Endometrium (tissue), 2 donors: ENCODE data around the gene CALR3.
"Not testable (repeated sequence)": the region's sequence is repeated elsewhere in the genome, so short reads cannot be mapped to it uniquely, and the experiment has no call there.

Source experiments
- FAIRE-seq: peaks from 2 replicates; lab custom pipeline; 2012; peaks lifted over from hg19 to GRCh38; lab: Jason Lieb, UNC
- donor health status: control.
- donor health status: control.

CALR3 gene

DNA sequence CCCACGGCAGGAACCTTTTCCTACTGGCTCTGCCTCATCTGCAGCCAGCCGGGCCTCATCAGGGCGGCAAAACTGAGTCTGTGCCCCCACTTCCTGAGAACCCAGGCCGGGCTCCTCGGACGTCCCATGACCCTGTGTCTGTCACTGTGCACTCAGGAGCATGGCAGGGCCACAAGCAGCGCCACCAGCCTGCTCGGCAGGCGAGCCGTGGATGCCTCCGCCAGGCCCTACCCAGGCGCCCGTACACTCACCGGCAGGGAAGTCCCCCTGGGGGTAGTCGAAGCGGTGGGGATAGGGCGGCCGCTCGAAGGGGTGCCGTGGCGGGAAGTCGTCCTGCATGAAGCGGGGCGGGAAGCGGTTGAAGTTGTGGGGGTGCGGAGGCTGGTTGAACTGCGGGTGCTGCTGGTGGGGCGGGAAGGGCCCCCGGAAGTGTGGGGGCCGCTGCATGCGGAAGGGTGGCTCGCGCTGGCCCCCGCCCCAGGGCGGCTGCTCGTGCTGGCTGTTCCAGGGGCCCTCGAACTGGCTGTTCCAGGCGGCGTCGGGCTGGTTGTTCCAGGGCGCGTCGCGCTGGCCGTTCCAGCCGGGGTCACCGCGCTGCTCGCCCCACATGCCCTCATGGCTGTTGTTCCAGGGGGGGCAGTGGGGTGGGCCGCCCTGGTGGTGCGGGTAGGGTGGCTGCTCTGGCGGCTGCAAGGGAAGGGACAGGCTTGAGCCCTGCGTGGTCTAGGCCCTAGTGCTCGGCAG is 29.2 kb upstream of the CALR3 start:
- FAIRE-seq: no peak

DNA sequence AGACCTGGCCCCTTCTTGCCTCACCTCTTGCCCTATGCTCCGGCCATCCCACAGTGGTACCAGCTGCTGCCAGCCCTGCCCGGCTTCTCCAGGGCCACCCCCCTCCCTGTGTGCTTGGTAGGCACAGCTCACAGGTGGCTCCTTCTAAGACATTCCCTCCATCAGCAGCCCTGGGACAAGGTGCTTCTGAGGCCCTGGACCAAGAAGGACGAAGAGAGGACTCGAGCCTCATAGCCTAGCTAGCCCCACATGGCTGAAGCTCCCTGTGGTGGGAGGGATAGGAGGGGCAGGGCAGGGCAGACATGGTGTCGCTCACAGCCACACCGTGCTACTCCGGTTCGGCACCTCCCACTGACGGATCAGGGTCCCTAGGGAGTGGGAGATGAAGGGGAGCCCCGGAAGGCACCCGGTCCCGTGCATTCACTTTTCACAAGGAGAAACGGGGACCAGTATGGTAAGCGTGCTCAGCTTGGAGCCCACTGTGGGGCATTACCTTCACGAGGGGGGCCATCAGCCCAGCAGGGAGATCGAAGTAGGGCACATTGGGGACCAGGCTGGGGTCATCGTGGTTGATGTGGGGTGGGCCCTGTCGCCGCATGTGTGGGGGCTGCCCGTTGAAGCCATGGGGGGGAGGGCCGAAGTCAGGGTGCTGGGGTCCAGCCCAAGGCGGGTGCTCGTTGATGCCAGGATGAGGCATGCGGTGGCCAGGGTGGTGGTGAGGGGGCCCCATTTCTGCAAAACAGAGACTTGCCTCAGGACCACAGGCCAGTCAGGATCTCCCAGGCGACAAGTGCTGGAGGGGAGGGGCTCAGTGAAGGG is 26.8 kb upstream of the CALR3 start:
- no peak for FAIRE-seq

DNA sequence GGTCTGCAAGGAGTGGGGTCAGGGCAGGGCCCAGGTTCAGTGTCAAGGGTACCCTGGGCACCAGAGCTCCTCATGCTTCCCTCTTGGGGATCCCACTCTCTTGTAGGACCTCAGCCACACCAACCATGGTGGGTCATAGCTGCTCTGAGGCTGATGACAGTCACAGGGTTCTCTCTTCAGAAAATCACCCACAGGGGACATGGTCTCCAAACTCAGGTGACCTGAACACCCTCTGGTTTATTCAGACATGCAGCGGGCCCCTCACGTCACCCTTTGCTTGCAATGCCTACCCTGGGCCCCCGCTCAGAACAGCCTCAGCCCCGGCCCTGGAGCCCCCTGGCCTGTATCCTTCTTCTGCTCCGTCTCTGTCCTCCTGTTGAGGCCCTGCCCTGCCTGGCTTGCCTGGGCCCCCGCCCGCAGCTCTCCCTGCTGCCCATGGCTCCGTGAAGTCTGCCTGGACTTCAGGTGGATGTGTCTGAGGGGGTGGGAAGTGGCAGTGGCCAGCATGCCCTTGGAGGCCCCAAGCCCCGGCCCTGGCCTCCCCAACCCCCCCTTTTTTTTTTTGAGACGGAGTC is 25.8 kb upstream of the CALR3 start:
- no peak for FAIRE-seq

DNA sequence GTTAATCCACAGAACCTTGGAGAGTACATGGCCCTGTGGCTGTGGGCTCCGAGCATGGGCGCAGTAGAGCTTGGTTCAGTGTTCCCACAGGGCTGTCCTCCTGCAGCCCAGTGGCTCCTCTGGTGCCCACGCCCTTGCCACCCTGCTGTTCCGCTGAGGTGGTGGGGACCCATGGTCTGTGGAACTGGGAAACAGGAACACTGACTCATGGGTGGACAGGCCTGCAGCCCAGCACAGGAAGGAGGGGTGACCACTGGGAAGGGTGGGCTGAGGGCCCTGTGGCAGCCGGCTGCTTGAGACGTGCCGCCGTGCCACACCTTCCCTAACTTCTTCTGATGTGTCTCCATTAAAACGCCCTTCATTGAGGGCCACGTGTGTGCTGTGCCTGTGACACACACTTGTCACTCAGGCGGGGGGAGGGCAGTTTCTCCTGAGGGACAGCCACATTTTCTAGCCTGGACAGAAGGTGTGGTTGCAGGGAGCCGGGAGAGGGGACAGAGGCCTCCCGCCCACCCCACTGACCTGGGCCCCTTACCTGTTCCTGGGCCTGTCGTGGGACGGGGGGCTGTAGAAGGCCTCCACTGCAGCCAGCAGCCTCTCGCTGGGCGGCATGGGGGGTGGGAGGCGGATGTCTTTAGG is 25.1 kb upstream of the CALR3 start:
- FAIRE-seq: no peak

DNA sequence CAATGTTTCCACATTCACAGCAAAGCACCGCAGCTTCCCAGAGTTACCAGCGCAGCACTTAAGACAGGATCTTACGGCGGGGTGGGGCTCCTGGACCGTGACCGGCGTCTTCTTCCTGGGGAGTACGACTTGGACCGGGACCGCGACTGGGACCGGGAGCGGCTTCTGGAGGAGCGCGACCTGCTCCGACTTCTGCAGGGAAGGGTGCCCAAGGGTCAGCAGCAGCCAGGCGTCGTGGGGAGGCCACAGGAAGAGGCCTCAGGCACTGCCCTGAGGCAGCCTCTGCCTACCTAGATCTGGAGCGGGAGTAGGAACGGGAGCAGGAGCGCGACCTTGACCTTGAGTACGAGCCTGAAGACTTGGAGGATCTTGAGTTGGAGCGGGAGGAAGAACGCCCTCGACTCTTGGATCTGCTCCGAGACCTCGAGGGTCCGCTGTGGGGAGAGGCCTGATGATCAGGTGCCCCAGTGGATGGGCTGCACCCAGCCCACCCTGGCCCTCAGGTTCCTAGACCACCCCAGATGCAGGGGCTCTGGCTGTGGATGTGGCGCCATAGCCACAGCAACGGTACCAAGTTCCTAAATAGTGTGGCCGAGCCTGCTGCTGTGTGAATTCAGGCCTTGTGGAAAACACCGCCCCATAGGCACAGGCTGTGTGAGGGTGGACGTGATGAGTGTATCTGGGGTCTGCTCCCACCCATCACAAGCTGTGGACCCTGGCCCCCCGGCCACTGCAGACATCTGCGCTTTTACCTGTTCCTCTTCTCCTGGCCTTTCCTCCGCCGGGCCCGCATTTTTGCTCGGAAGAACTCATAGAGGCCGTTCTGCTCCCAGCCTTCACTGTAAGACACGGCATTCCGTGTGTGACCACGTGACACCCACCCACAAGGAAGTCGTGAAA is 24.4 kb upstream of the CALR3 start:
- FAIRE-seq: no peak

DNA sequence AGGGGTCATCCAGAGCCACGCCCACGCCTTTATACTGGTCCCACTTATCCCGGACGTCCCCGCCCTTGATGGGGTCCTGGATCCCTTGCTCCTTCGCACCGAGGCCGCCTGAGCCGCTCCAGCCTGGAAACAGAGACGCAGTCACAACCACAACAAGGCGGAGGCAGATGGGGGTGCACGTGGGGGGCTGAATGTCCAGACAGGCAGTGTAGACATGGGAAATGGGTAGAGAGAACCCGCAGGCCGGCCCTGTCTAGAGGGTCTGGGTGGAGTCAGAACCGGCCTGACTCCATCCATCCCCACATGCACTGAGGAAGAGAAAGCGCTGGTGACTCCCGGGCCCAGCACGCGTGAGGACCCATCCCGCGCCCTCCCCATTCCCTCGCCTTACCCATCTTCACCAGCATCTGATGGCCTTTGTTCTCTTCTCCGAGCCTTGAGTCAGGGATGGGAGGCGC is 23.3 kb upstream of the CALR3 start:
- no peak for FAIRE-seq

DNA sequence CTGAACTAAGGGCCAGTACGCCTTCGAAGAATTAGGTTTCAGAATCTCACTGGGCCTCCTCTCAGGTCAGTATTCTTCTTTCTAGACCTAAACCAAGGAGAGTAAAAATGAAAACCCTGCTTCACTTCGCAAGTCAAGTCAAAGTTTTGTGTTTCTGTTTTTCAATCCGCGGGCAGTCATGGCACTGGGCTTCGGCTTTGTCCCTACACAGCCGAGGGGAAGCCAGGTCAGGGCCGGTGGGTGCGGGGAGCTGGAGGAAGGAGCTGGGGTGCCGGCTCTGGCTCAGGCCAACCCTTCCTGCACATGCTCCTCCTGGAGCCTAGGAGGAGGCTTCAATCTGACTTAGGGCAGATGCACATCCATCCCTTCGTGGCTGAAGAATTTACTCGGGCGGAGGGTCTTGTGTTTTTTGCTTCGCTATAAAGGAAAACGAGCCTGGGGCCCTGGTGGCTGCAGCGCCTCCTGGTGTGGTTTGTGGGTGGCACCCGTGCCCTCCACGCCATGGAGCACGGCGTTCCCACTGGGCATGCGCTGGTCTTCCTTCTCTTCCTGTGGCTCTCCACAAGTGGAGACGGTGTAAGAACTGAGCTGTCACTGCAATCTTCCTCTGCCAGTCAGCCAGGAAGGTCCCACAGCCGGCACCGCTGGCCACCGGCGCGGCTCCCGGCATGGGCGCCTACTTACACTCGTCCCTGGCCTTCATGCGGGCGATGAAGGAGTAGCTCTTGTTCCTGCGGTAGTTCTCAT is 22.7 kb upstream of the CALR3 start:
- no peak for FAIRE-seq

DNA sequence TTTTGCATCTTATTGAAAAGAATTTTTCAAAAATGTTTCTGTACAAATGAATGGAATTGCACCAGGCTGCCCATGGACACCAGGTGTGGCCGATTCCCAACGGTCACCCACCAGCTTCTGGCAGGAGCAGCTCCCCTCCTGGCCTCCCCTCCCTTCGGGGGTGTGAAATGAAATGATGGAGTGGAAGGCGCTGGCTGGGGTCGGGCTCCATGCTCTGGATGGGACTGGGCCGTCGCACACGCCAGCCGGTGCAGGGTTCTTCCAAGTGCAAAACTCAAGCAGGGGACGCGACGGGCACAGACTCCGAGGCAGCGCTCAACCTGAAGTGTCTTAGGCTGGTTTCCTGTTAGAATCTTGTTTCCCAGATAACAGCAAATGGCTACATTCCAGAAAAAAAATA is 22.1 kb upstream of the CALR3 start:
- FAIRE-seq: no peak

DNA sequence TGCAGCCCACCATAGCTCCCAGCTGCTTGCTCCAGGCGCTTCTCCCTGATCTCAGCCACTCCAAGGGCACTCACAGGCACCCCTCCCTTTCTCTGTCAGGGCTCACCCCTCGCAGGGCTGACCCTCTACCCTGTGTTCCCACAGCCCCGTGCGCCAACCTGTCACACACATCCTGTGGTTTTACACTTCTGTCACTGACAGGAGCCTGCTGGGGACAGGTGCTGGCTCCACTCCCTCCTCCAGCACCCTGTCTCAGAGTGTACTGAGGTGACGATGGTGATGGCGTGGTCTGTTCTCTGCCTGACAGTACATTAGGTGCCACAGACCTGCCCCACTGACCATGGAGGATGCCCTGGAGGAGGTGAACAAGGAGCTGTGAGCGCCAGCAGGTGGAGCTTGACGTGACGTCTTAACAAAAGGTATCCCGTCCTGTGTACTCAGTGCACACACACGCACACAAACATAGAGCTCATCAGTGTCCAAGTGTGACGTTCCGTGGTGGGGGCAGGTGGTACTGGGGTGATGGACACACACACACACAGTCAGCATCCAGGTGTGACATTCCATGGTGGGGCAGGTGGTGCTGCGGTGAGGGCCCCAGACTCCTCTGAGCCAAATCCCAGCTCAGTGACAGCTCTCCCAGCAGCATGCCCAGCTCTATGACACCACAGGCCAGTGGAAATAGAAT is 21.1 kb upstream of the CALR3 start:
- FAIRE-seq: no peak

DNA sequence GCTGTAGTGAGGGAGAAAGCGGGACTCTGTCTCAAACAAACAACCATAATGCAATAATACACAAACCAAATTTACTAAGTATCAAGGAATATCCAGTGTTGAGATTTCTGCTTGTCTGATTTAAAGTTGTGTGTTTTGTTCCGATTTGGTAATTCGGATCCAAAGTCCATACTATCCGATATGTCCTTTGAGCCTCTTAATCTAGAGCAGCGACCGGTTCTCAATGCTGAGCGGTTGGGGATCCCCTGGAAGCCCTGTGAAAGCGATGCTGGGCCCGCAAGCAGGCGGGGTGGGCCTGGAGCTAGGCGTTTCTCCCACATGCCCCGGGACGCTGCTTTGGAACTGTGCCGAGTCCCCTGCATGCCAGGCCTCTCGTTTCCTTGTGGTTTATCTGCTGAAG is 20.4 kb upstream of the CALR3 start:
- no peak for FAIRE-seq

DNA sequence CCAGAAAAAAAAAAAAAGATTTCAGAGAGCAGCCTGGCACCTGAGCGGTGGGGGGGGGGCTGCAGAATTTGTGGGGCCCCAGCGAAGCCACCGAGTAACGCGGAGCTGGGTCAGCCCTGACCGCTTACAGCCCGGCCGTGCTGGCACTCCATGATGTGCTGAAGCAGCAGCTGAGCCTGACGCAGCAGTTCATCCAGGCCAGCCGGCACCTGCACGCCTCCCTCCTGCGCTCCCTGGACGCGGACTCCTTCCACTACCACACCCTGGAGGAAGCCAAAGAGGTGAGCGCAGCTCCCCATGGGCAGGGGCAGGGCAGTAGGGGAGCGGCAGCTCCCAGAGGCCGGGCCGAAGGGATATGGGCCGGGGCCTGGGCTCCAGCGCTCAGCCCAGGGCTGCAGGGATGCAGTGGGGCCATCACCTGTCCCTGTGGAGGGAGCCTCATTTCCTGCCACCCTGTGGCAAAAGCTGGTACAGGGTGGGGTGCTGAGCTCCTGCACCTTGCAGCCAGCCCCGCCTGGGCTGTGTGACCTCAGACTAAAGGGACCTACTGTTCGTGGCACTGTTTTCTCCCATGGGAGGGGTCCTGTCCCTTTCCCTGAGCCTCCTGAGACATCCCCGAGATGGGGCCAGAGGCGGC is 18.5 kb upstream of the CALR3 start:
- FAIRE-seq: no peak

DNA sequence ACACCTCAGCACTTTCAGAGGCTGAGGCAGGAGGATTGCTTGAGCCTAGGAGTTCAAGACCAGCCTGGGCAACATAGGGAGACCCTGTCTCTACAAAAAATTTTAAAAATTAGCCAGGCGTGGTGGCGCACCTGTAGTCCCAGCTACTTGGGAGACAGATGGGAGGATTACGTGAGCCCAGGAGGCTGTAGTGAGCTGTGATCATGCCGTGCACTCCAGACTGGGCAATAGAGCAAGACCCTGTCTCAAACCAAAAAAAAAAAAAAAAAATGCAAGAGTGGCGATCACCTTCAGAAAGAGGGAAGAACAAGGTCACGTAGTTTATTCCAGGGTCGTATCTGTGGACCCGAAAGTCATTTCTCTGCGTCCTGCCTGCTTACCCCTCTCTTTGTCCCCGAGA is 16.6 kb upstream of the CALR3 start:
- not testable (repeated sequence) for FAIRE-seq

DNA sequence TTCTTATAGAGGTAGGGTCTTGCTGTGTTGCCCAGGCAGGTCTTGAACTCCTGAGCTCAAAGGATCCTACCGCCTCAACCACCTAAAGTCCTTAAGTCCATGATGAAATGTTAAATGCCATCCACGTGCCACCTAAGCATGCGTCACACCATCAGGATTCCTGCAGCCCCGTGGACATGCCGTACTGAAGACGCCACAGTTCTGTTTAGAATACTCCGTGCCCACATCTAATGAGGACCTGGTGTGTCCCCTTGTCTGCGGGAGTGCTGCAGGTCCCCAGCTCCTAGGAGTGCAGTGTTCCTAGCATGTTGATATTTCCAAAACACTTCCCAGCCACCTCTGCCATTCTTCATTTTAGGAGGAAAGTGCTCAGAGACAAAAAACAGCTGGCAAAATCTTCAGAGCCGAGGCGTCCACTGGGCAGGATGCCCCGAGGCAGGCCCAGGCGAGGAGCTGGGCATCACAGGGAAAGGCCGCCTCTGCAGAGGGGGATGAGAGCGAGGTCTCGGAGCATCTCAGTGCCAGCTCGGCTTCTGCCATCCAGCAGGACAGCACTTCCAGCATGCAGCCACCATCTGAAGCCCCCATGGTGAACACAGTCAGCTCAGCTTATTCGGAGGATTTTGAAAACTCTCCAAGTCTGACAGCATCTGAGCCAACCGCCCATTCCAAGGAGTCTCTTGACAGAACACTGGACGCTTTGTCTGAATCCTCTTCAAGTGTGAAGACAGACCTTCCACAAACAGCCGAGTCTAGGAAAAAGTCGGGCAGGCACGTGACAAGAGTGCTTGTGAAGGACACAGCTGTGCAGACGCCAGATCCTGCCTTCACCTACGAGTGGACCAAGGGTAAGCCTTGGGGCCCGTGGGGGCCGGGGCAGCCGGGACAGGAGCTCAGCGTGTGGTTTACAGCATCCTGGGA is 13.4 kb upstream of the CALR3 start:
- FAIRE-seq: no peak

DNA sequence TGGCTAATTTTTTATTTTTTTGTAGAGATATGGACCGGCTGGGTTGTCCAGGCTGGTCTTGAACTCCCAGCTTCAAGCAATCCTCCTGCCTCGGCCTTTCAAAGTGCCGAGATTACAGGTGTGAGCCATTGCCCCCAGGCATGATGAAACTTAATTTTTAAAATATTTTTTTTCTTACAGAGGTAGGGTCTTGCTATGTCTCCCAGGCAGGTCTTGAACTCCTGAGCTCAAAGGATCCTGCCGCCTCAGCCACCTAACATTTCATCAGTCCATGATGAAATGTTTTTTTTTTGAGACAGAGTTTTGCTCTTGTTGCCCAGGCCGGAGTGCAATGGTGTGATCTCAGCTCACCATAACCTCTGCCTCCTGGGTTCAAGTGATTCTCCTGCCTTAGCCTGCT is 12.6 kb upstream of the CALR3 start:
- no peak for FAIRE-seq

DNA sequence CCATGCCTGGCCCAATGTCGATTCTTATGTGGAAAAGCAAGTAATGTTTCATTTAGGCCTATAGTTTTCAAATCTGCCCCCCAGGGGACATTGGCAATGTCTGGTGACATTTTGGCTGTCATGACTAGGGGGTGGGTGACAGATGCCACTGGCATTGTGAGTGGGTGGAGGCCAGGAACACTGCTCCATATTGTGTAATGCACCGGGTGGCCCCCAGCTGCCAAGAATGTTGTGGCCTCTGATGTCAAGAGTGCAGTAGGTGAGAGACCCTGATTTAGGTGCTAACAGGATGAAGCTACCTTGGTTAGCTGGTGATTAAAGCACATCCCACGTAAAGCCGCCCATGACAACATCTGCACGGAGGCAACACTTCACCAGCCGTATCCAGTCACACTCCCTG is 11.0 kb upstream of the CALR3 start:
- no peak for FAIRE-seq

DNA sequence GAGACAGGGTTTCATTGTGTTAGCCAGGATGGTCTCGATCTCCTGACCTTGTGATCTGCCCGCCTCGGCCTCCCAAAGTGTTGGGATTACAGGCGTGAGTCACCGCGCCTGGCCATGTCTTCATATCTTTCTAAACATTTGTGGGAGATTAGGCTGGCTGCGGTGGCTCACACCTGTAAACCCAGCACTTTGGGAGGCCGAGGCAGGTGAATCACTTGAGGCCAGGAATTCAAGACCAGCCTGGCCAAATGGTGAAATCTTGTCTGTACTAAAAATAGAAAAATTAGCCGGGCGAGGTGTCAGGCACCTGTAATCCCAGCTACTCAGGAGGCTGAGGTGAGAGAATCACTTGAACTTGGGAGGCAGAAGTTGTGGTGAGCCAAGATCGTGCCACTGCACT is 10.2 kb upstream of the CALR3 start:
- not testable (repeated sequence) for FAIRE-seq

DNA sequence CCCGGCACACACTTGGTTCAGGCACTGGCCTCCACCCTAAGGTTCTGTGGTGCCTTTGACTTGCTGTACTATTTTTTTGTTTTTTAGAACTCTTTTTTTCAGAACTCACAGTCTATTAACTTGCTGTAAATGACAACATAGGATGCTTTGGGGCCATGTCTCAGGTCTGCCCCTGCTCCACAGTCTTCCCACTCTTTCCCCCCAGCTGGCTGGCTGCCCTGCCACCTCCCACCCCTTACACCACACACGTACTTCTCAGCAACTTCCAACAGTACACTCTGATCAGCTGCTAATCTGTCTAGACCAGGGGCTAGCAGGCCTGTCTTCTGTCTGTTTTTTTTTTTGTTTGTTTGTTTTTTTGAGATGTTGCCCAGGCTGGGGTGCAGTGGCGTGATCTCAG is 8.3 kb upstream of the CALR3 start:
- no peak for FAIRE-seq

DNA sequence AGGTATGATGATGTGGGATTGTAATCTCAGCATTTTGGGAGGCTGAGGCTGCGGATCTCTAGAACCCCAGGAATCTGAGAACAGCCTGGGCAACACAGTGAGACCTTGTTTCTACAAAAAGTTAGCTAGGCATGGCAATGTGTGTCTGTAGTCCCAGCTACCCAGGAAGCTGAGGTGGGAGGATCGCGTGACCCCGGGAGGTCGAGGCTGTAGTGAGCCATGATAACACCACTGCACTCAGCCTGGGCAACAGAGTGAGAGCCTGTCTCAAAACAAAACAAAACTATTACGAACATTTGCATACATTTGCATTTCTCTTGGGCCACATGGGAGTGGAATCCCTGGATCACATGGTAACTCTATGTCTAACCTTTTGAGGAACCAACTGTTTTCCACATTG is 1.9 kb upstream of the CALR3 start:
- FAIRE-seq: no peak

DNA sequence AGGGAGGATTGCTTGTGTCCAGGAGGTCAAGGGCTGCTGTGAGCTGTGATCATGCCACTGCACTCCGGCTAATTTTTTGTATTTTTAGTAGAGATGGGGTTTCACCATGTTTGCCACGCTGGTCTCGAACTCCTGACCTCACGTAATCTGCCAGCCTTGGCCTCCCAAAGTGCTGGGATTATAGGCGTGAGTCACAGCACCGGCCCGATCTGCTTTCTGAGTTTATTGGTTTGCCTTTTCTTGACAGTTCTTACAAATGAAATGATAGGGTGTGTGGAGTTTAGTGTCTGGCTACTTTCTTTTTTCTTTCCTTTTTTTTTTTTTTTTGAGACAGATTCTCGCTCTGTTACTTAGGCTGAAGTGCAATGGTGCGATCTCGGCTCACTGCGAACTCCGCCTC is 1.1 kb upstream of the CALR3 start:
- no peak for FAIRE-seq
